ENCODE measurements around the gene PYCR2. TPM values are rescaled to one million over a fixed set of nuclear protein-coding genes. Genes with fewer than 3 reads are reported as not detected.

Gene PYCR2
- total RNA-seq, 1 experiment from 2014 or later, result 74.4 TPM

DNA sequence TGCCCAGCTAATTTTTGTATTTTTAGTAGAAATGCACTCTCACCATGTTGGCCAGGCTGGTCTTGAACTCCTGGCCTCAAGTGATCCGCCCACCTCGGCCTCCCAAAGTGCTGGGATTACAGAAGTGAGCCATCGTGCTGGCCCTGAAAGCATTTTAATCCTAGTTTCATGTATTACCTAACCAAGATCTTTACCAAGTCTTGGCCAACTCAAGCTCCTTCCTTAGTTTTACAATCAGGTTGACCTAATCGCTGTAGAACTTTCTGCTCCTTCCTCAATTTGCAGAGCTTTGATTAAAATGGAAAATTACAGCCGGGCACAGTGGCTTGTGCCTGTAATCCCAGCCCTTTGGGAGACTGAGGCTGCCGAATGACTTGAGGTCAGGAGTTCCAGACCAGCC is 38.7 kb downstream of the PYCR2 start (continued):
- TF ChIP-seq TCF7L2 (IDR thresholded peaks at IDR 0.05; ENCODE audit: low read depth, low read length), result no peak

- in situ Hi-C loops (cut with HindIII; ENCODE audit: low pct_unique_long_range_greater_than_20kb, low sequenced_read_pairs), result no loop called here
- Histone ChIP-seq H3K9me3 (ENCODE audit: control insufficient read depth, insufficient read depth, low read depth, low read length) (no peaks in the 10 kb centered on the region), H3K4me1 (ENCODE audit: control insufficient read depth, insufficient read depth, low read length) (peaks cover 30% of the 10 kb centered on the region), H3K36me3 (ENCODE audit: control insufficient read depth, insufficient read depth, low read length) (no peaks in the 10 kb centered on the region; the same call in 1 of the 2 replicates), H3K27ac (ENCODE audit: low read length) (no peak overlapping the region), H3K27me3 (ENCODE audit: control insufficient read depth, insufficient read depth, low read length) (no peaks in the 10 kb centered on the region), H3K4me3 (ENCODE audit: low read depth in 2 of 2, low read length in 2 of 2) (peak overlapping the region in 1 of 2 experiments; percentile 88; a peak in 2 of 4 replicates)
- intact Hi-C loops (cut with micrococcal nuclease; ENCODE audit: unreplicated experiment), result no loop called here
- no TSS peak for BruUV-seq (replicated peaks)
- TF ChIP-seq POLR2AphosphoS5 (IDR thresholded peaks at IDR 0.05; ENCODE audit: low read depth, low read length), result no peak
- no peak for TF ChIP-seq TCF7L2 (IDR thresholded peaks at IDR 0.05; ENCODE audit: low read depth, low read length)
- no peak for TF ChIP-seq CTCF (IDR thresholded peaks at IDR 0.05)
- no peak for TF ChIP-seq SIN3A (IDR thresholded peaks at IDR 0.05; ENCODE audit: borderline replicate concordance, insufficient read depth, low read depth, low read length)
- TF ChIP-seq, protein P1, sequence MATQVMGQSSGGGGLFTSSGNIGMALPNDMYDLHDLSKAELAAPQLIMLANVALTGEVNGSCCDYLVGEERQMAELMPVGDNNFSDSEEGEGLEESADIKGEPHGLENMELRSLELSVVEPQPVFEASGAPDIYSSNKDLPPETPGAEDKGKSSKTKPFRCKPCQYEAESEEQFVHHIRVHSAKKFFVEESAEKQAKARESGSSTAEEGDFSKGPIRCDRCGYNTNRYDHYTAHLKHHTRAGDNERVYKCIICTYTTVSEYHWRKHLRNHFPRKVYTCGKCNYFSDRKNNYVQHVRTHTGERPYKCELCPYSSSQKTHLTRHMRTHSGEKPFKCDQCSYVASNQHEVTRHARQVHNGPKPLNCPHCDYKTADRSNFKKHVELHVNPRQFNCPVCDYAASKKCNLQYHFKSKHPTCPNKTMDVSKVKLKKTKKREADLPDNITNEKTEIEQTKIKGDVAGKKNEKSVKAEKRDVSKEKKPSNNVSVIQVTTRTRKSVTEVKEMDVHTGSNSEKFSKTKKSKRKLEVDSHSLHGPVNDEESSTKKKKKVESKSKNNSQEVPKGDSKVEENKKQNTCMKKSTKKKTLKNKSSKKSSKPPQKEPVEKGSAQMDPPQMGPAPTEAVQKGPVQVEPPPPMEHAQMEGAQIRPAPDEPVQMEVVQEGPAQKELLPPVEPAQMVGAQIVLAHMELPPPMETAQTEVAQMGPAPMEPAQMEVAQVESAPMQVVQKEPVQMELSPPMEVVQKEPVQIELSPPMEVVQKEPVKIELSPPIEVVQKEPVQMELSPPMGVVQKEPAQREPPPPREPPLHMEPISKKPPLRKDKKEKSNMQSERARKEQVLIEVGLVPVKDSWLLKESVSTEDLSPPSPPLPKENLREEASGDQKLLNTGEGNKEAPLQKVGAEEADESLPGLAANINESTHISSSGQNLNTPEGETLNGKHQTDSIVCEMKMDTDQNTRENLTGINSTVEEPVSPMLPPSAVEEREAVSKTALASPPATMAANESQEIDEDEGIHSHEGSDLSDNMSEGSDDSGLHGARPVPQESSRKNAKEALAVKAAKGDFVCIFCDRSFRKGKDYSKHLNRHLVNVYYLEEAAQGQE (IDR thresholded peaks at IDR 0.05; ENCODE audit: insufficient read depth in 1 of 2, low read depth in 2 of 2, low read length in 1 of 2), result no peak
- DNase-seq (ENCODE audit: low read depth, low spot score) (no peak), ATAC-seq (no peak)
- POLR2A ChIA-PET, result interaction anchor here (0.6 kb wide), 1 partner anchor 22 kb away, joined by 5 read pairs; no protein-coding TSS in a partner anchor
- CTCF ChIA-PET, result interaction anchor here (0.6 kb wide), 1 partner anchor 192 kb away, joined by 5 read pairs; no protein-coding TSS in a partner anchor
These were observed 40.3 kb downstream of the PYCR2 start for GRCh38 chr1:225883616-225884265.

- intact Hi-C loops (cut with micrococcal nuclease; ENCODE audit: unreplicated experiment), result no loop called here
- POLR2A ChIA-PET, result interaction anchor here (0.6 to 1.4 kb wide), 2 partner anchors 23 to 179 kb away, joined by 4 to 5 read pairs; partner anchors contain the start of gene H3-3A
- no peak for DNase-seq (ENCODE audit: low read depth, low spot score)
These were observed 41.1 kb downstream of the PYCR2 start for GRCh38 chr1:225882694-225883615.

More at GRCh38 chr1:225882694-225883615, 41.1 kb downstream of the PYCR2 start:
- H3K4me1 ChIP-seq (ENCODE audit: control insufficient read depth, insufficient read depth, low read length), result peaks cover 37% of the 10 kb centered on the region
- ATAC-seq, result peak; percentile 65
- H3K9me3 ChIP-seq (ENCODE audit: control insufficient read depth, insufficient read depth, low read depth, low read length), result no peaks in the 10 kb centered on the region
- H3K27ac ChIP-seq (ENCODE audit: low read length), result peak overlapping the region; percentile 91
- H3K4me3 ChIP-seq (ENCODE audit: low read depth in 2 of 2, low read length in 2 of 2), result peak overlapping the region; percentile 88 to 92
- no peaks in the 10 kb centered on the region; the same call in 1 of the 2 replicates for H3K36me3 ChIP-seq (ENCODE audit: control insufficient read depth, insufficient read depth, low read length)
- no peak for TF ChIP-seq SIN3A (IDR thresholded peaks at IDR 0.05; ENCODE audit: borderline replicate concordance, insufficient read depth, low read depth, low read length)
- TF ChIP-seq TCF7L2 (IDR thresholded peaks at IDR 0.05; ENCODE audit: low read depth, low read length), result peak; percentile 22; the same call in 1 of the 2 replicates
- in situ Hi-C loops (cut with HindIII; ENCODE audit: low pct_unique_long_range_greater_than_20kb, low sequenced_read_pairs), result no loop called here
- BruUV-seq (replicated peaks), result no TSS peak
- no peaks in the 10 kb centered on the region for H3K27me3 ChIP-seq (ENCODE audit: control insufficient read depth, insufficient read depth, low read length)
- CTCF ChIA-PET, result interaction anchor here (0.6 to 1.1 kb wide), 3 partner anchors 73 to 408 kb away, joined by 3 to 5 read pairs (median 3); partner anchors contain the start of gene EPHX1

Measured in Panc1 (cell line).